HCT116 (cell line): ENCODE measurements around the gene MEIS2. TPM values are rescaled to one million over a fixed set of nuclear protein-coding genes. Genes with fewer than 3 reads are reported as not detected.

ENCODE experiments used
- ATAC-seq: fragments of 200-7000 bp; cut with Tn5 transposase; 2 replicates; pipeline ENCODE4 v1.9.1; 2020; ENCODE audit warnings: mild to moderate bottlenecking, moderate library complexity
- BruUV-seq: library from RNA; stranded (reverse); fragments of 400-500 nt; replicated peaks from 2 replicates; lab custom pipeline; 2021; lab: Mats Ljungman, UMichigan
- CTCF ChIA-PET: fragments of 300-600 bp; sonication (Branson Sonifier 250); formaldehyde crosslinking; loops from one replicate; lab custom pipeline; 2021; ENCODE audit warnings: antibody characterized with exemption; lab: Charles Lee
- POLR2A ChIA-PET: fragments of 300-600, 350-600 bp; sonication (Branson Sonifier 250); formaldehyde crosslinking; loops from one replicate; lab custom pipeline; 2021; ENCODE audit warnings: antibody characterized with exemption; lab: Charles Lee
- RAD21 ChIA-PET, 2 experiments: fragments of 300-600 bp; sonication (Branson Sonifier 250); formaldehyde crosslinking; loops; one replicate each; lab custom pipeline; 2023; ENCODE audit warnings: low total read pairs in 2 of 2; ENCODE audit not compliant: uncharacterized antibody in 2 of 2, unreplicated experiment in 2 of 2, low non-redundant PET in 1 of 2; lab: Charles Lee
- DNase-seq: peaks from one replicate; pipeline ENCODE4 v3.0.0-alpha.2; 2010; ENCODE audit warnings: low read depth, low spot score
- H2AFZ ChIP-seq: fragments of 200-600 bp; shearing (Covaris generic), sonication (generic); 2 replicates; pipeline ENCODE4 v1.6.1; 2017; ENCODE audit warnings: low read depth, mixed run types, mixed read lengths, antibody characterized with exemption, low read length; ENCODE audit not compliant: poor library complexity, severe bottlenecking
- H3K27ac ChIP-seq: 2 replicates; pipeline ENCODE4 v1.5.1; 2012; ENCODE audit warnings: low read depth, low read length
- H3K27me3 ChIP-seq: fragments of 200-600 bp; sonication (generic); 2 replicates; pipeline ENCODE4 v1.6.1; 2016; ENCODE audit warnings: mixed run types, low read length, mixed read lengths; ENCODE audit not compliant: insufficient read depth
- H3K36me3 ChIP-seq, 2 experiments: fragments of 200-500 bp in 1 of 2; fragments of 200-600 bp in 1 of 2; sonication (Bioruptor generic) in 1 of 2; sonication (generic) in 1 of 2; 2 replicates each; pipeline versions ENCODE4 v1.5.1 to v1.6.1; 2014 to 2016; ENCODE audit warnings: low read length in 2 of 2, inconsistent platforms in 1 of 2, mixed read lengths in 1 of 2, mixed run types in 1 of 2; ENCODE audit not compliant: insufficient read depth in 2 of 2, control insufficient read depth in 1 of 2
- H3K4me1 ChIP-seq, 2 experiments: fragments of 200-600 bp in 1 of 2; sonication (generic) in 1 of 2; 2 replicates each; pipeline versions ENCODE4 v1.5.1 to v1.6.1; 2012 to 2017; ENCODE audit warnings: low read length in 2 of 2, inconsistent platforms in 1 of 2, mild to moderate bottlenecking in 1 of 2, mixed read lengths in 1 of 2, mixed run types in 1 of 2, moderate library complexity in 1 of 2; ENCODE audit not compliant: insufficient read depth in 2 of 2, control insufficient read depth in 1 of 2
- H3K4me2 ChIP-seq: fragments of 200-600 bp; sonication (generic); 2 replicates; pipeline ENCODE4 v1.6.1; 2017; ENCODE audit warnings: mixed run types, low read length, mixed read lengths
- H3K4me3 ChIP-seq, 2 experiments: fragments of 200-600 bp in 1 of 2; sonication (generic) in 1 of 2; replicated peaks in 1 of 2; 2 replicates each; pipeline ENCODE4 v1.5.1; 2011 to 2016; ENCODE audit warnings: low read length in 2 of 2, control low read depth in 1 of 2, low read depth in 1 of 2, mild to moderate bottlenecking in 1 of 2, mixed read lengths in 1 of 2, mixed run types in 1 of 2
- H3K79me2 ChIP-seq: fragments of 200-600 bp; sonication (generic); 2 replicates; pipeline ENCODE4 v1.6.1; 2017; ENCODE audit warnings: mild to moderate bottlenecking, mixed run types, low read length, moderate library complexity, mixed read lengths; ENCODE audit not compliant: insufficient read depth
- H3K9ac ChIP-seq: fragments of 200-600 bp; sonication (generic); 2 replicates; pipeline ENCODE4 v1.6.1; 2016; ENCODE audit warnings: low read length, mixed read lengths
- H3K9me2 ChIP-seq: fragments of 200-600 bp; sonication (generic), shearing (Covaris generic); 2 replicates; pipeline ENCODE4 v1.6.1; 2017; ENCODE audit warnings: mixed run types, mild to moderate bottlenecking, moderate library complexity; ENCODE audit not compliant: insufficient read depth
- H3K9me3 ChIP-seq, 2 experiments: fragments of 200-500 bp in 1 of 2; fragments of 200-600 bp in 1 of 2; sonication (Bioruptor generic) in 1 of 2; sonication (generic) in 1 of 2; 2 replicates each; pipeline ENCODE4 v1.6.1; 2014 to 2017; ENCODE audit warnings: low read length in 2 of 2, mixed read lengths in 2 of 2, inconsistent platforms in 1 of 2, low read depth in 1 of 2, mild to moderate bottlenecking in 1 of 2, mixed run types in 1 of 2, moderate library complexity in 1 of 2; ENCODE audit not compliant: control insufficient read depth in 1 of 2, insufficient read depth in 1 of 2
- H4K20me1 ChIP-seq: fragments of 200-600 bp; sonication (generic), shearing (Covaris generic); 2 replicates; pipeline ENCODE4 v1.6.1; 2017; ENCODE audit warnings: mixed run types, mild to moderate bottlenecking, moderate library complexity; ENCODE audit not compliant: insufficient read depth
- CBX3 ChIP-seq: IDR thresholded peaks from 2 replicates; pipeline ENCODE4 v1.6.1; 2012; ENCODE audit warnings: low read depth
- CEBPB ChIP-seq: IDR thresholded peaks from 2 replicates; pipeline ENCODE4 v1.6.1; 2012; ENCODE audit warnings: low read depth
- CTCF ChIP-seq, 3 experiments: fragments of 200-600 bp in 1 of 3; sonication (generic) in 1 of 3; IDR thresholded peaks in 2 of 3; conservative IDR thresholded peaks in 1 of 3; 2 replicates each; pipeline ENCODE4 v1.5.1; 2012 to 2017; ENCODE audit warnings: low read depth in 2 of 3, low read length in 2 of 3, antibody characterized with exemption in 1 of 3, borderline replicate concordance in 1 of 3, control low read depth in 1 of 3, mild to moderate bottlenecking in 1 of 3, mixed read lengths in 1 of 3, mixed run types in 1 of 3, moderate library complexity in 1 of 3; ENCODE audit not compliant: insufficient read depth in 1 of 3
- POLR2A ChIP-seq: IDR thresholded peaks from 2 replicates; pipeline ENCODE4 v1.7.0; 2011; ENCODE audit warnings: borderline replicate concordance; ENCODE audit not compliant: insufficient read depth, insufficient read length; ENCODE audit errors: extremely low read depth
- SP1 ChIP-seq: IDR thresholded peaks from 2 replicates; pipeline ENCODE4 v1.6.1; 2012; ENCODE audit warnings: low read depth
- SRF ChIP-seq: IDR thresholded peaks from 2 replicates; pipeline ENCODE4 v1.6.1; 2012; ENCODE audit warnings: low read depth
- ZFX ChIP-seq: fragments of 450-650 bp; IDR thresholded peaks from 2 replicates; pipeline ENCODE4 v1.6.1; 2017
- intact Hi-C: fragments of 100-400 bp; cut with micrococcal nuclease; formaldehyde crosslinking; loops from 2 replicates; pipeline ENCODE4 v1.10.0; 2022
- total RNA-seq: library from RNA; stranded (reverse); gene quantifications from one replicate; pipeline ENCODE4 v1.2.1, GENCODE V29; 2021; ENCODE audit not compliant: unreplicated experiment
- TF ChIP-seq, protein P1 (sequence below): IDR thresholded peaks from 2 replicates; pipeline ENCODE4 v1.6.1; 2012; ENCODE audit warnings: low read depth

Gene MEIS2
- total RNA-seq, 1 experiment from 2014 or later = 11.5 TPM

DNA sequence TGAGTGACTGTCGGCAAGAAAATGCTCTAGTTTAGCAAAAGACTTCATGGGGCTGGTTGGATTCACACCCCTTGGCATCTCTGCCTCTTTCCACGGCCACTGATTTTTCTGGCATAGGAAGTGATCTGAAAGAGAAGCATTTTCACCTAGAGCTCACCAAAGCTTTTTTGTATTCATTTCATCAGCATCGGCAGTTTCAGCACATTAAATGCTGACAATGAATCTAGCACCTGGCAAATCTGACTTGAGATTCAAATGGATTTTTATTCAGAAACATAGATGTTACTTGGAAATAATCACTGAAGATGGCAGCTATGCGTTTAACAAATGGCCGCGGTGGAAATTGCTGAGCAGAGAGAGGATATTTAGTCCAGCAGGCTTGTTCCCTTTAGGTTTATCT lies 155.9 kb downstream of the MEIS2 start:
- H3K27me3 ChIP-seq = no peaks in the 10 kb centered on the region
- no peak overlapping the region for H2AFZ ChIP-seq
- no peaks in the 10 kb centered on the region for H4K20me1 ChIP-seq
- BruUV-seq = no TSS peak
- H3K36me3 ChIP-seq = no peaks in the 10 kb centered on the region
- no peaks in the 10 kb centered on the region for H3K4me1 ChIP-seq
- POLR2A ChIA-PET = no interaction called here
- H3K9me3 ChIP-seq = no peaks in the 10 kb centered on the region
- RAD21 ChIA-PET = no interaction called here
- H3K9me2 ChIP-seq = no peaks in the 10 kb centered on the region; the same call in 1 of the 2 replicates
- TF ChIP-seq, protein P1, sequence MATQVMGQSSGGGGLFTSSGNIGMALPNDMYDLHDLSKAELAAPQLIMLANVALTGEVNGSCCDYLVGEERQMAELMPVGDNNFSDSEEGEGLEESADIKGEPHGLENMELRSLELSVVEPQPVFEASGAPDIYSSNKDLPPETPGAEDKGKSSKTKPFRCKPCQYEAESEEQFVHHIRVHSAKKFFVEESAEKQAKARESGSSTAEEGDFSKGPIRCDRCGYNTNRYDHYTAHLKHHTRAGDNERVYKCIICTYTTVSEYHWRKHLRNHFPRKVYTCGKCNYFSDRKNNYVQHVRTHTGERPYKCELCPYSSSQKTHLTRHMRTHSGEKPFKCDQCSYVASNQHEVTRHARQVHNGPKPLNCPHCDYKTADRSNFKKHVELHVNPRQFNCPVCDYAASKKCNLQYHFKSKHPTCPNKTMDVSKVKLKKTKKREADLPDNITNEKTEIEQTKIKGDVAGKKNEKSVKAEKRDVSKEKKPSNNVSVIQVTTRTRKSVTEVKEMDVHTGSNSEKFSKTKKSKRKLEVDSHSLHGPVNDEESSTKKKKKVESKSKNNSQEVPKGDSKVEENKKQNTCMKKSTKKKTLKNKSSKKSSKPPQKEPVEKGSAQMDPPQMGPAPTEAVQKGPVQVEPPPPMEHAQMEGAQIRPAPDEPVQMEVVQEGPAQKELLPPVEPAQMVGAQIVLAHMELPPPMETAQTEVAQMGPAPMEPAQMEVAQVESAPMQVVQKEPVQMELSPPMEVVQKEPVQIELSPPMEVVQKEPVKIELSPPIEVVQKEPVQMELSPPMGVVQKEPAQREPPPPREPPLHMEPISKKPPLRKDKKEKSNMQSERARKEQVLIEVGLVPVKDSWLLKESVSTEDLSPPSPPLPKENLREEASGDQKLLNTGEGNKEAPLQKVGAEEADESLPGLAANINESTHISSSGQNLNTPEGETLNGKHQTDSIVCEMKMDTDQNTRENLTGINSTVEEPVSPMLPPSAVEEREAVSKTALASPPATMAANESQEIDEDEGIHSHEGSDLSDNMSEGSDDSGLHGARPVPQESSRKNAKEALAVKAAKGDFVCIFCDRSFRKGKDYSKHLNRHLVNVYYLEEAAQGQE = no peak
- TF ChIP-seq CBX3 = no peak
- TF ChIP-seq ZFX = no peak
- no peak for TF ChIP-seq CEBPB
- TF ChIP-seq SP1 = no peak
- no peak for TF ChIP-seq CTCF (IDR thresholded peaks at IDR 0.05 in 2 of 3, conservative IDR thresholded peaks at IDR 0.05 in 1 of 3; ENCODE audit: borderline replicate concordance in 1 of 3, insufficient read depth in 1 of 3, low read depth in 2 of 3, low read length in 2 of 3)
- no peak for TF ChIP-seq POLR2A
- no peak for TF ChIP-seq SRF
- no peak overlapping the region for H3K4me3 ChIP-seq
- intact Hi-C loops = no loop called here
- no peak for DNase-seq
- no peaks in the 10 kb centered on the region for H3K79me2 ChIP-seq
- ATAC-seq = no peak
- CTCF ChIA-PET = no interaction called here
- no peak overlapping the region for H3K27ac ChIP-seq
- H3K9ac ChIP-seq = no peak overlapping the region
- no peak overlapping the region for H3K4me2 ChIP-seq
